Measurements from ENCODE around the gene CERT1. TPM values are rescaled to one million over a fixed set of nuclear protein-coding genes. Genes with fewer than 3 reads are reported as not detected.

Gene CERT1
- polyA plus RNA-seq, 2 of the 4 experiments (the other 2 are of a cell fraction), result 19.5 to 22.5 TPM

DNA sequence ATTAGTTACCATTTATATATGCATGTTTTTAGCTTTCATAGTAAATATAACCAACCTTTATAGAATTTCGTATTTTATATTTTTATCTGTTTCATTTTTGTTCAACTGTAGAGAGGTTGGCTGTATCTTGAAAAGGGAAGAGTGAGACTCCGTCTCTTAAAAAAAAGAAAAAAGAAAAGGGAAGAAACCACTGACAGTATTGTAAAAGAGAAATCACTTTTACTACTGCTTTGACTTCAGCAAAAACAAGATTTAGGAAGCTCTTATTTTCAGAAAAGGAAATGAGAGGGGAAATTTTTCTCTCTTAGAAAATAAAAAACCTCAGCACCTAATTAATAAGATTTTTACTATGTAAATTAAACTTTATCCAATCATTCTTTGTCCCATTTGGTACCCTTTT, 14.6 kb upstream of the CERT1 start:
- FAIRE-seq, result no peak

GRCh38 chr5:75525344-75525743, 13.9 kb upstream of the CERT1 start:
- WGBS (ENCODE audit: missing lambda C conversion rate), result 78% methylated on average over 1 of the region's 1 CpG
- POLR2A ChIA-PET, result no interaction called here

More for the DNA sequence above, 14.6 kb upstream of the CERT1 start:
- ChIA-PET CTCF (no interaction called here), POLR2A (no interaction called here)
- ATAC-seq (no peak), DNase-seq (ENCODE audit: low read depth in 1 of 2, low spot score in 1 of 2) (no peak)
- Histone ChIP-seq H3K27ac (no peak overlapping the region), H3K9me3 (peaks cover 9% of the 10 kb centered on the region), H3K4me3 (no peak overlapping the region), H3K4me2 (no peak overlapping the region), H3K4me1 (peaks cover 12% of the 10 kb centered on the region; the same call in 2 of the 3 replicates)
- 91% methylated on average over 2 of the region's 2 CpGs for WGBS (ENCODE audit: missing lambda C conversion rate)
- TF ChIP-seq GATA3 (IDR thresholded peaks at IDR 0.05; ENCODE audit: borderline replicate concordance) (no peak), POLR2AphosphoS2 (conservative IDR thresholded peaks at IDR 0.05; ENCODE audit: low read length) (no peak), POLR2A (IDR thresholded peaks at IDR 0.05; ENCODE audit: low read length) (no peak), CBX2 (IDR thresholded peaks at IDR 0.05; ENCODE audit: borderline replicate concordance, low read depth) (no peak), ZSCAN20 (CRISPR knock-in tag; IDR thresholded peaks at IDR 0.05) (no peak)

GRCh38 chr5:75524591-75524990, 13.2 kb upstream of the CERT1 start:
- DNase-seq (ENCODE audit: low read depth in 1 of 2, low spot score in 1 of 2) (no peak), ATAC-seq (no peak), FAIRE-seq (no peak)
- WGBS (ENCODE audit: missing lambda C conversion rate), result 96% methylated on average over 1 of the region's 1 CpG
- Histone ChIP-seq H3K27ac (no peak overlapping the region), H3K4me2 (no peak overlapping the region), H3K9me3 (peaks cover 12% of the 10 kb centered on the region), H3K4me3 (no peak overlapping the region), H3K4me1 (peaks cover 12% of the 10 kb centered on the region; the same call in 2 of the 3 replicates)
- ChIA-PET CTCF (no interaction called here), POLR2A (no interaction called here)
- TF ChIP-seq MAFK (IDR thresholded peaks at IDR 0.05; ENCODE audit: partially characterized antibody) (no peak), NPAS2 (CRISPR knock-in tag; IDR thresholded peaks at IDR 0.05; ENCODE audit: borderline replicate concordance) (no peak), HMGXB4 (CRISPR knock-in tag; IDR thresholded peaks at IDR 0.05; ENCODE audit: borderline replicate concordance) (no peak), SMC3 (IDR thresholded peaks at IDR 0.05) (no peak), ZFP36 (IDR thresholded peaks at IDR 0.05; ENCODE audit: borderline replicate concordance, partially characterized antibody) (no peak), ZNF302 (CRISPR knock-in tag; IDR thresholded peaks at IDR 0.05) (no peak), RAD21 (conservative IDR thresholded peaks at IDR 0.05 in 1 of 2, IDR thresholded peaks at IDR 0.05 in 1 of 2) (no peak), NR3C1 (IDR thresholded peaks at IDR 0.05) (no peak)

More at GRCh38 chr5:75525344-75525743, 13.9 kb upstream of the CERT1 start:
- no peak for ATAC-seq
- no peak for DNase-seq (ENCODE audit: low read depth in 1 of 2, low spot score in 1 of 2)
- H3K9me3 ChIP-seq, result peaks cover 12% of the 10 kb centered on the region
- CTCF ChIA-PET, result no interaction called here
- TF ChIP-seq BCL3 (IDR thresholded peaks at IDR 0.05), result no peak
- TF ChIP-seq FOXS1 (CRISPR knock-in tag; IDR thresholded peaks at IDR 0.05), result no peak
- no peak for TF ChIP-seq JUNB (IDR thresholded peaks at IDR 0.05)
- no peak for TF ChIP-seq TFCP2L1 (CRISPR knock-in tag; IDR thresholded peaks at IDR 0.05)
- no peak overlapping the region for H3K27ac ChIP-seq
- H3K4me3 ChIP-seq, result no peak overlapping the region
- H3K4me2 ChIP-seq, result no peak overlapping the region
- peaks cover 12% of the 10 kb centered on the region; the same call in 2 of the 3 replicates for H3K4me1 ChIP-seq
- FAIRE-seq, result no peak

DNA sequence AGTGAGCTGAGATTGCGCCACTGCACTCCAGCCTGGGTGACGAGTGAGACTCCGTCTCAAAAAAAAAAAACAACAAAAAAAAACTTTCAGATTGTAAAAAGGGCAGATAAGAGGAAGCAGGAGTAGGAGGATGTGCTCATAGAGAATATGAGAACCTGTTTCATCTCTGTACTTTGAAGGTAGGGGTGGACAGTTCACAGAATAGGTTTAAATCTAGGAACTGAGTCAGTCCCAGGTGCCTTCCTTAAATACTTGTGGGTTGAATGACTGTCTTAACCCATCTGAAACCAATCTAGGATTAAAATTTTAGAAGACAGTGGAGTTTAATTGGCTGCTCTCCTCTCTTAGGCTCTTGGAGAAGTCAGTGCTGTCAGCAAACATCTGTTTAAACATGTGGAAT, 12.6 kb upstream of the CERT1 start:
- DNase-seq (ENCODE audit: low read depth in 1 of 2, low spot score in 1 of 2) (no peak), FAIRE-seq (no peak), ATAC-seq (no peak)
- Histone ChIP-seq H3K4me1 (peaks cover 12% of the 10 kb centered on the region; the same call in 2 of the 3 replicates), H3K4me2 (no peak overlapping the region), H3K27ac (no peak overlapping the region), H3K4me3 (no peak overlapping the region), H3K9me3 (peaks cover 12% of the 10 kb centered on the region)
- ChIA-PET CTCF (no interaction called here), POLR2A (interaction anchor here (0.6 kb wide), 1 partner anchor 693 kb away, joined by 3 read pairs; no protein-coding TSS in a partner anchor)
- WGBS (ENCODE audit: missing lambda C conversion rate), result 85% methylated on average over 3 of the region's 3 CpGs
- TF ChIP-seq CHD4 (IDR thresholded peaks at IDR 0.05; ENCODE audit: borderline replicate concordance) (no peak), FOSB (CRISPR knock-in tag; IDR thresholded peaks at IDR 0.05) (no peak), HOXA7 (CRISPR knock-in tag; IDR thresholded peaks at IDR 0.05) (no peak), ATOH8 (CRISPR knock-in tag; IDR thresholded peaks at IDR 0.05; ENCODE audit: low read depth) (no peak), NPAS2 (CRISPR knock-in tag; IDR thresholded peaks at IDR 0.05; ENCODE audit: borderline replicate concordance) (no peak), HDAC2 (IDR thresholded peaks at IDR 0.05) (no peak), JUNB (IDR thresholded peaks at IDR 0.05) (no peak), E2F6 (IDR thresholded peaks at IDR 0.05; ENCODE audit: borderline replicate concordance, low read depth) (no peak), KDM1A (IDR thresholded peaks at IDR 0.05; ENCODE audit: low read depth) (no peak), MAFK (IDR thresholded peaks at IDR 0.05; ENCODE audit: partially characterized antibody) (no peak), GATA3 (IDR thresholded peaks at IDR 0.05; ENCODE audit: borderline replicate concordance) (no peak), SREBF2 (IDR thresholded peaks at IDR 0.05) (no peak), CTCF (IDR thresholded peaks at IDR 0.05) (no peak), CEBPB (IDR thresholded peaks at IDR 0.05) (no peak)
